Measurements from ENCODE around the gene CCDC78. TPM values are rescaled to one million over a fixed set of nuclear protein-coding genes. Genes with fewer than 3 reads are reported as not detected.

Gene CCDC78
- total and polyA plus RNA-seq, 2 of the 13 experiments (the other 11 are each of a cell fraction or from before 2014, with no cell fraction given), result 0.53 to 1.5 TPM

DNA sequence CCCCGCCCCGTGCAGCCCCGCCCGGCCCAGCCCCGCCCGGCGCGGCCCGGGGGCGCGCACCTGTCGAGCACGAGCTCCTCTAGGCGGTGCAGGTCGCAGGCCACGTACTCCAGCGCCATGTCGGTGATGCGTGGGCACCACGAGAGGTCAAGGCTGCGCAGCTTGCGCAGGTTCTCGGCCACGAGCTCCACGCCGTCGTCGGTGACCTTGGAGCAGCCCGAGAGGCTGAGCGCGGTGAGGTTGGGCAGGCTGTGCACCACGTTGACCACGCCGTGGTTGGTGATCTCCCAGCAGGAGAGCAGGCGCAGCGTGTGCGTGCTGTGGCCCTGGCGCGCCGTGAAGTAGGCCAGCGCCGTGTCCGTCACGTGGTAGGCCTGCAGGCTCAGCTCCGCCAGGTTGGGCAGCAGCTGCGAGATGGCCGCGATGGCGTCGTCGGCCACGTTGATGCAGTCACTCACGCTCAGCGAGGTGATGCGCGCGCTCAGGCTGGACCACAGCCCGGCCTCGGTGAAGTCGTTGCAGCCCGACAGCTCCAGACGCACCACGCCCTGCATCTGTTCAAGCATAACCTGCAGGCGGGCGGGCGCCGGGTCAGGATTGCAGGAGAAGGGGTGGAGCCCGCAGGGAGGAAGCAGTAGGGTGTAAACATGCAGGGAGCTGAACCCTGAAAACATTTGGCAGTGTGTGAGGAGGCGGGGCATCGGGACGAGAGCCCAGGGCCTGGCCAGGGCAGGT, 30.7 kb downstream of the CCDC78 start (continued):
- TF ChIP-seq, protein P1, sequence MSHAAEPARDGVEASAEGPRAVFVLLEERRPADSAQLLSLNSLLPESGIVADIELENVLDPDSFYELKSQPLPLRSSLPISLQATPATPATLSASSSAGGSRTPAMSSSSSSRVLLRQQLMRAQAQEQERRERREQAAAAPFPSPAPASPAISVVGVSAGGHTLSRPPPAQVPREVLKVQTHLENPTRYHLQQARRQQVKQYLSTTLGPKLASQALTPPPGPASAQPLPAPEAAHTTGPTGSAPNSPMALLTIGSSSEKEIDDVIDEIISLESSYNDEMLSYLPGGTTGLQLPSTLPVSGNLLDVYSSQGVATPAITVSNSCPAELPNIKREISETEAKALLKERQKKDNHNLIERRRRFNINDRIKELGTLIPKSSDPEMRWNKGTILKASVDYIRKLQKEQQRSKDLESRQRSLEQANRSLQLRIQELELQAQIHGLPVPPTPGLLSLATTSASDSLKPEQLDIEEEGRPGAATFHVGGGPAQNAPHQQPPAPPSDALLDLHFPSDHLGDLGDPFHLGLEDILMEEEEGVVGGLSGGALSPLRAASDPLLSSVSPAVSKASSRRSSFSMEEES (CRISPR knock-in tag; IDR thresholded peaks at IDR 0.05), result peak; percentile 52; the same call in 1 of the 2 replicates
- no peak for TF ChIP-seq NFYB (CRISPR knock-in tag; IDR thresholded peaks at IDR 0.05)
- TF ChIP-seq, protein P2, sequence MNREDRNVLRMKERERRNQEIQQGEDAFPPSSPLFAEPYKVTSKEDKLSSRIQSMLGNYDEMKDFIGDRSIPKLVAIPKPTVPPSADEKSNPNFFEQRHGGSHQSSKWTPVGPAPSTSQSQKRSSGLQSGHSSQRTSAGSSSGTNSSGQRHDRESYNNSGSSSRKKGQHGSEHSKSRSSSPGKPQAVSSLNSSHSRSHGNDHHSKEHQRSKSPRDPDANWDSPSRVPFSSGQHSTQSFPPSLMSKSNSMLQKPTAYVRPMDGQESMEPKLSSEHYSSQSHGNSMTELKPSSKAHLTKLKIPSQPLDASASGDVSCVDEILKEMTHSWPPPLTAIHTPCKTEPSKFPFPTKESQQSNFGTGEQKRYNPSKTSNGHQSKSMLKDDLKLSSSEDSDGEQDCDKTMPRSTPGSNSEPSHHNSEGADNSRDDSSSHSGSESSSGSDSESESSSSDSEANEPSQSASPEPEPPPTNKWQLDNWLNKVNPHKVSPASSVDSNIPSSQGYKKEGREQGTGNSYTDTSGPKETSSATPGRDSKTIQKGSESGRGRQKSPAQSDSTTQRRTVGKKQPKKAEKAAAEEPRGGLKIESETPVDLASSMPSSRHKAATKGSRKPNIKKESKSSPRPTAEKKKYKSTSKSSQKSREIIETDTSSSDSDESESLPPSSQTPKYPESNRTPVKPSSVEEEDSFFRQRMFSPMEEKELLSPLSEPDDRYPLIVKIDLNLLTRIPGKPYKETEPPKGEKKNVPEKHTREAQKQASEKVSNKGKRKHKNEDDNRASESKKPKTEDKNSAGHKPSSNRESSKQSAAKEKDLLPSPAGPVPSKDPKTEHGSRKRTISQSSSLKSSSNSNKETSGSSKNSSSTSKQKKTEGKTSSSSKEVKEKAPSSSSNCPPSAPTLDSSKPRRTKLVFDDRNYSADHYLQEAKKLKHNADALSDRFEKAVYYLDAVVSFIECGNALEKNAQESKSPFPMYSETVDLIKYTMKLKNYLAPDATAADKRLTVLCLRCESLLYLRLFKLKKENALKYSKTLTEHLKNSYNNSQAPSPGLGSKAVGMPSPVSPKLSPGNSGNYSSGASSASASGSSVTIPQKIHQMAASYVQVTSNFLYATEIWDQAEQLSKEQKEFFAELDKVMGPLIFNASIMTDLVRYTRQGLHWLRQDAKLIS (CRISPR knock-in tag; IDR thresholded peaks at IDR 0.05), result no peak
- TF ChIP-seq, protein P3, sequence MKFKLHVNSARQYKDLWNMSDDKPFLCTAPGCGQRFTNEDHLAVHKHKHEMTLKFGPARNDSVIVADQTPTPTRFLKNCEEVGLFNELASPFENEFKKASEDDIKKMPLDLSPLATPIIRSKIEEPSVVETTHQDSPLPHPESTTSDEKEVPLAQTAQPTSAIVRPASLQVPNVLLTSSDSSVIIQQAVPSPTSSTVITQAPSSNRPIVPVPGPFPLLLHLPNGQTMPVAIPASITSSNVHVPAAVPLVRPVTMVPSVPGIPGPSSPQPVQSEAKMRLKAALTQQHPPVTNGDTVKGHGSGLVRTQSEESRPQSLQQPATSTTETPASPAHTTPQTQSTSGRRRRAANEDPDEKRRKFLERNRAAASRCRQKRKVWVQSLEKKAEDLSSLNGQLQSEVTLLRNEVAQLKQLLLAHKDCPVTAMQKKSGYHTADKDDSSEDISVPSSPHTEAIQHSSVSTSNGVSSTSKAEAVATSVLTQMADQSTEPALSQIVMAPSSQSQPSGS (CRISPR knock-in tag; IDR thresholded peaks at IDR 0.05), result no peak
- no peak for TF ChIP-seq KLF13 (CRISPR knock-in tag; IDR thresholded peaks at IDR 0.05)
- TF ChIP-seq ZFP82 (CRISPR knock-in tag; IDR thresholded peaks at IDR 0.05; ENCODE audit: borderline replicate concordance), result no peak
- TF ChIP-seq TOE1 (CRISPR knock-in tag; IDR thresholded peaks at IDR 0.05), result no peak
- TF ChIP-seq THYN1 (CRISPR knock-in tag; IDR thresholded peaks at IDR 0.05; ENCODE audit: borderline replicate concordance, low read depth), result no peak
- TF ChIP-seq CREB1 (IDR thresholded peaks at IDR 0.05), result no peak
- TF ChIP-seq CREB1 (CRISPR knock-in tag; IDR thresholded peaks at IDR 0.05), result no peak
- TF ChIP-seq, protein P4, sequence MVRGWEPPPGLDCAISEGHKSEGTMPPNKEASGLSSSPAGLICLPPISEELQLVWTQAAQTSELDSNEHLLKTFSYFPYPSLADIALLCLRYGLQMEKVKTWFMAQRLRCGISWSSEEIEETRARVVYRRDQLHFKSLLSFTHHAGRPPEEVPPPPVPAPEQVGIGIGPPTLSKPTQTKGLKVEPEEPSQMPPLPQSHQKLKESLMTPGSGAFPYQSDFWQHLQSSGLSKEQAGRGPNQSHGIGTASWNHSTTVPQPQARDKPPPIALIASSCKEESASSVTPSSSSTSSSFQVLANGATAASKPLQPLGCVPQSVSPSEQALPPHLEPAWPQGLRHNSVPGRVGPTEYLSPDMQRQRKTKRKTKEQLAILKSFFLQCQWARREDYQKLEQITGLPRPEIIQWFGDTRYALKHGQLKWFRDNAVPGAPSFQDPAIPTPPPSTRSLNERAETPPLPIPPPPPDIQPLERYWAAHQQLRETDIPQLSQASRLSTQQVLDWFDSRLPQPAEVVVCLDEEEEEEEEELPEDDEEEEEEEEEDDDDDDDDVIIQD (CRISPR knock-in tag; IDR thresholded peaks at IDR 0.05; ENCODE audit: low read depth), result no peak
- TF ChIP-seq, protein P5, sequence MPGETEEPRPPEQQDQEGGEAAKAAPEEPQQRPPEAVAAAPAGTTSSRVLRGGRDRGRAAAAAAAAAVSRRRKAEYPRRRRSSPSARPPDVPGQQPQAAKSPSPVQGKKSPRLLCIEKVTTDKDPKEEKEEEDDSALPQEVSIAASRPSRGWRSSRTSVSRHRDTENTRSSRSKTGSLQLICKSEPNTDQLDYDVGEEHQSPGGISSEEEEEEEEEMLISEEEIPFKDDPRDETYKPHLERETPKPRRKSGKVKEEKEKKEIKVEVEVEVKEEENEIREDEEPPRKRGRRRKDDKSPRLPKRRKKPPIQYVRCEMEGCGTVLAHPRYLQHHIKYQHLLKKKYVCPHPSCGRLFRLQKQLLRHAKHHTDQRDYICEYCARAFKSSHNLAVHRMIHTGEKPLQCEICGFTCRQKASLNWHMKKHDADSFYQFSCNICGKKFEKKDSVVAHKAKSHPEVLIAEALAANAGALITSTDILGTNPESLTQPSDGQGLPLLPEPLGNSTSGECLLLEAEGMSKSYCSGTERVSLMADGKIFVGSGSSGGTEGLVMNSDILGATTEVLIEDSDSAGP (CRISPR knock-in tag; IDR thresholded peaks at IDR 0.05; ENCODE audit: borderline replicate concordance), result peak; percentile 73
- TF ChIP-seq, protein P6, sequence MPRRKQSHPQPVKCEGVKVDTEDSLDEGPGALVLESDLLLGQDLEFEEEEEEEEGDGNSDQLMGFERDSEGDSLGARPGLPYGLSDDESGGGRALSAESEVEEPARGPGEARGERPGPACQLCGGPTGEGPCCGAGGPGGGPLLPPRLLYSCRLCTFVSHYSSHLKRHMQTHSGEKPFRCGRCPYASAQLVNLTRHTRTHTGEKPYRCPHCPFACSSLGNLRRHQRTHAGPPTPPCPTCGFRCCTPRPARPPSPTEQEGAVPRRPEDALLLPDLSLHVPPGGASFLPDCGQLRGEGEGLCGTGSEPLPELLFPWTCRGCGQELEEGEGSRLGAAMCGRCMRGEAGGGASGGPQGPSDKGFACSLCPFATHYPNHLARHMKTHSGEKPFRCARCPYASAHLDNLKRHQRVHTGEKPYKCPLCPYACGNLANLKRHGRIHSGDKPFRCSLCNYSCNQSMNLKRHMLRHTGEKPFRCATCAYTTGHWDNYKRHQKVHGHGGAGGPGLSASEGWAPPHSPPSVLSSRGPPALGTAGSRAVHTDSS (CRISPR knock-in tag; conservative IDR thresholded peaks at IDR 0.05), result 0 out of 2 replicates have a peak, but pooled peaks have one; percentile 51
- no peak for TF ChIP-seq ZNF678 (CRISPR knock-in tag; IDR thresholded peaks at IDR 0.05)
- no peak for TF ChIP-seq ZNF224 (CRISPR knock-in tag; IDR thresholded peaks at IDR 0.05)
- no peak for TF ChIP-seq ZSCAN29 (CRISPR knock-in tag; conservative IDR thresholded peaks at IDR 0.05)
- TF ChIP-seq CHD2 (IDR thresholded peaks at IDR 0.05; ENCODE audit: low read depth, low read length), result no peak
- no peak for TF ChIP-seq NFIC (IDR thresholded peaks at IDR 0.05; ENCODE audit: low read length)
